ENCODE data around the gene ITGB4.

DNA sequence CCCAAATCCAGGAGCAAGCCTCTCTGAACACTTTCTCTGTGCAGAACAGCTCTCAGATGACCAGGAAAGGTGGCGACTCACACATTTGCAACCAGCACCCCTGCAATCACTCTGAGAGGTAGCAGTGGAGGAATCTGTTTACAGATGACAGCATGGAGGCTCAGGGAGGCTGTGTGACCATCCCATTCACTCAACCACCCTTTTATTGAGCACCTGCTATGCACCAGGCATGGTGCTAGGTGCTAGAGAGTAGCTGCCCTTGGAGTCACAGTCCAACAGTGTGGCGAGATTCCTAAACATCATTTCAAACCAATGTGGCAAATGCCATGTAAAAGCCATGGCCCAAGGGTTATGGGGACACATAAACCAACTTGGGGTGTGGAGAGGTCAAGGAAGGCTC is 1.5 kb upstream of the ITGB4 start:
- TF ChIP-seq, protein P1, sequence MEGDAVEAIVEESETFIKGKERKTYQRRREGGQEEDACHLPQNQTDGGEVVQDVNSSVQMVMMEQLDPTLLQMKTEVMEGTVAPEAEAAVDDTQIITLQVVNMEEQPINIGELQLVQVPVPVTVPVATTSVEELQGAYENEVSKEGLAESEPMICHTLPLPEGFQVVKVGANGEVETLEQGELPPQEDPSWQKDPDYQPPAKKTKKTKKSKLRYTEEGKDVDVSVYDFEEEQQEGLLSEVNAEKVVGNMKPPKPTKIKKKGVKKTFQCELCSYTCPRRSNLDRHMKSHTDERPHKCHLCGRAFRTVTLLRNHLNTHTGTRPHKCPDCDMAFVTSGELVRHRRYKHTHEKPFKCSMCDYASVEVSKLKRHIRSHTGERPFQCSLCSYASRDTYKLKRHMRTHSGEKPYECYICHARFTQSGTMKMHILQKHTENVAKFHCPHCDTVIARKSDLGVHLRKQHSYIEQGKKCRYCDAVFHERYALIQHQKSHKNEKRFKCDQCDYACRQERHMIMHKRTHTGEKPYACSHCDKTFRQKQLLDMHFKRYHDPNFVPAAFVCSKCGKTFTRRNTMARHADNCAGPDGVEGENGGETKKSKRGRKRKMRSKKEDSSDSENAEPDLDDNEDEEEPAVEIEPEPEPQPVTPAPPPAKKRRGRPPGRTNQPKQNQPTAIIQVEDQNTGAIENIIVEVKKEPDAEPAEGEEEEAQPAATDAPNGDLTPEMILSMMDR (IDR thresholded peaks at IDR 0.05 in 4 of 5, conservative IDR thresholded peaks at IDR 0.05 in 1 of 5), result no peak
- no peak for TF ChIP-seq POLR2A (IDR thresholded peaks at IDR 0.05)

Data from gastrocnemius medialis (tissue), 4 donors.